ENCODE data around the gene TRIM69.
"Not testable (repeated sequence)": the region's sequence is repeated elsewhere in the genome, so short reads cannot be mapped to it uniquely, and the experiment has no call there.

Gene TRIM69

DNA sequence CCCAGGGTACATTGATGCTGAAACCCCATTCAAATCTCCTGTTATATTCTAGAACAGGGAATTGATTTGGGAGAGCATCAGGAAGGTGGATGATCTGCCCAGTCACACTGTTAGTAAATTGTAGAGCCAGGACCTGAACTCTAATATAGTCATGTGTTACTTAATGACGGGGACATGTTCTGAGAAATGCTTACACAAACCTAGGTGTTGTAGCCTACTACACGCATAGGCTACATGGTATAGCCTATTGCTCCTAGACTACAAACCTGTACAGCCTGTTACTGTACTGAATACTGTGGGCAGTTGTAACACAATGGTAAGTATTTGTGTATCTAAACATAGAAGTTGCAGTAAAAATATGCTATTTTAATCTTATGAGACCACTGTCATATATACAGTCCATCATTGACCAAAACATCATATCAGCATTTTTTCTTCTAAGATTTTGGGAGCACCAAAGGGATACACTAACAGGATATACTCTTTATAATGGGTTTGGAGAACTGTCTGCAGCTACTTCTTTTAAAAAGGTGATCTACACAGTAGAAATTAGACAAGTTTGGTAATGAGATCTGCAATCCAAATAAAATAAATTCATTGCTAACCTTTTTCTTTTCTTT, 19.2 kb upstream of the TRIM69 start:
- DNase-seq, result no peak

DNA sequence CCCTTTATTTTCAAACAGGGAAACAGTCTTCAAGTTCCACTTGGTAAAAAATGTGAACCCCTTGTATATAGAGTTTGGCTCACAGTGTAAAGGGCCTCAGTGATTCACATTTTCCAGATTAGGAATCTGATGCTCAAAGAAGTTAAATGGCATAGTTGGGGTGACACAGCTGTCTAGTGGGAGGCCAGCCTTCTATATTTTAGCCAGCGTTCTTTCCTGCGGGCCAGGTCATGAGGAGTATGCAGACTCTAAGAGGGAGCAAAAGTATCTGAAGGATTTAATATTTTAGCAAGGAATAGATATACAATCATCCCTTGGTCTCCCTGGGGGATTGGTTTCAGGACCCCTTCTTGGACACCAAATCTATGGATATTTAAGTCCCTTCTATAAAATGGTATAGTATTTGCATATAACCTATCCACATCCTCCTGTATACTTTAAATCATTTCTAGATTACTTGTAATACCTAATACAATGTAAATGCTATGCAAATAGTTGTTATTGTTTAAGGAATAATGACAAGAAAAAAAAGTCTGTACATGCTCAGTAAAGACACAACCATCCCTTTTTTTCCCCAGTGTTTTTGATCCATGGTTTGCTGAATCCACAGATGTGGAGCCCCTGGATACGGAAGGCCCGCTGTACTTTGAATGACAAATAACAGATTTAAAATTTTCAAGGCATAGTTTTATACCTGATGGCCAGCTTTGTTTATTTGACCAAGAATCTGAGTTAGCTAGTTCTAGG, 18.0 kb upstream of the TRIM69 start:
- no peak for DNase-seq

DNA sequence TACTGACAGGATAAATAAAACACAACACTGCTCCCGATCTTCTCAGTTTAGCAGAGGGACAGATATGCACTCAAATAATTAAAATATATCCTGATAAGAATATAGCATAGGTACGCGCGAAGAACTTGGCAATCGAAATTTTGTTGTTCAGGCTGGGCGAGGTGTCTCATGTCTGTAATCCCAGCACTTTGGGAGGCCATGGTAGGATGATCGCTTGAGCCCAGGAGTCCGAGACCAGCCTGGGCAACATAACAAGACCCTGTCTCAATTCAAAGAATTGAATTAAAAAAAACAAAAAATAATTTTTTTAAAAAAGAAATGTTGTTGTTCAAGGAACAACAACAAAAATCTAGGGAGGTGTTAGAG, 17.4 kb upstream of the TRIM69 start:
- DNase-seq, result no peak

DNA sequence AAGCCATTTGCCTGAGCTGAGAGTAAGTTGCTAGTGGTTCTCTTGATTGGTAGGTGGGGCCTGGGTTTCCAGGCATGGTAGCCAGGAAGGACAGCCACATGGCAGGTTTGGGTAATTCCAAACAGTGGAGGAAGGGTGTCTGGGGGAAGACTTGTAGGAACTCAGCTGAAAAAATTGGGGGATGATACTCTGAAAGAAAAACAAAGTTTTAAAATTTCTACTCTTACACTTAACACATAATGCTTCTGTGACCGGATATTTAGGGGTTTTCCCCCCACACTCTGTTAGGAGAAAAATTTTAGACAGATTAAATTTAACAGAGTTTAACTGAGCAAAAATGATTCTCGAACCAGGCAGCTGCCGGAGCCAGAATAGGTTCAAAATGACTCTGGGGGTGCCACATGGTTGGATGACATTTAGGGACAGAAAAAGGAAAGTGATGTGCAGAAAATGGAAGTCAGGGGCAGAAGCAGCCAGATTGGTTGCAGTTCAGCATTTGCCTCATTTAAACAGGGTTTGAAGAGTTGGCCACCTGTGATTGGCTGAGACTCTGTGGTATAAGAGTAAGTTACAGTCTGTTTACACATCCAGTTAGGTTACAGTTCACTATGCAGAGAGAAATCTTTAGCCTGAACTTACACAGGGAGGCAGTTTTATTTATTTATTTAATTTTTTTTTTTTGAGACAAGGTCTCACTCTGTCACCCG, 16.9 kb upstream of the TRIM69 start:
- no peak for DNase-seq

DNA sequence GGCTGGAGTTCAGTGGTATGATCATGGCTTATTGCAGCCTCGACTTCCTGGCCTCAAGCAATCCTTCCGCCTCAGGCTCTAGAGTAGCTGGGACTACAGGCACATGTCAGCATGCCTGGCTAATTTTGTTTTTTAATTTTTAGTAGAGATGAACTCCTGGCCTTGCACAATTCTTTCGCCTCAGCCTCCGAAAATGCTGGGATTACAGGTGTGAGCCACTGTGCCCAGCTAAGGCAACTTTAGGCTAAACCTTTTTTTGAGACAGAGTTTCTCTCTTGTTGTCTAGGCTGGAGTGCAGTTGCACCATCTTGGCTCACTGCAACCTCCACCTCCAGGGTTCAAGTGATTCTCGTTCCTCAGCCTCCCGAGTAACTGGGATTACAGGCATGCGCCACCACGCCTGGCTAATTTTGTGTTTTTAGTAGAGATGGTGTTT, 16.3 kb upstream of the TRIM69 start:
- DNase-seq, result not testable (repeated sequence)

DNA sequence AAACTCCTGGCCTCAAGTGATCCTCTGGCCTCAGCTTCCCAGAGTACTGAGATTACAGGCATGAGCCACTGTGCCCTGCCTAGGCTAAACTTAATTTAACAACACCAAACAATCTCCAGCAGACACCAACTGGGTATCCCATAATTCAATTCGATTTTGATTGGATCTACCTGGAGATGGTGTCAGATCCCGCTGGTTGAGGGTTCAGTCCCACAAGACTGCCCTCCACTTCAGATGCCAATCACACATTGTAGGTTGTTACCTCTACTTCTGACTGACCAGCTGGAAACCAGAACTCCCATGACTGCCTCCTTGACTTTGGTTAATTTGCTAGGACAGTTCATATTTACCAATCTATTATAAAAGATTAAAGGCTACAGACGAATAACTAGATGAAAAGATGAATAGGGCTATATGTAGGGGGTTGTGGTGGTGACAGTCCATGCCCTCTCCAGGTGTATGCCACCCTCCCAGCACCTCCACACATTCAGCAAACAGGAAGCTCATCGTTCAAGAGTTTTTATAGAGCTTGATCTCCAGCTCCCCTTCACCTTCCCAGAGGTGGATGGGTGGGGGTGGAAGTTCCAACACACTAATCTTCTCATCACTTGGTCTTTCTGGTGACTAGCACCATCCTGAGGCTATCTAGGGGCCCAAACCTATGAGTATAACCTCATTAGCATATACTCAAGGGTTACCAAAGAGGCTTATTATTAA, 15.7 kb upstream of the TRIM69 start:
- DNase-seq, result no peak

DNA sequence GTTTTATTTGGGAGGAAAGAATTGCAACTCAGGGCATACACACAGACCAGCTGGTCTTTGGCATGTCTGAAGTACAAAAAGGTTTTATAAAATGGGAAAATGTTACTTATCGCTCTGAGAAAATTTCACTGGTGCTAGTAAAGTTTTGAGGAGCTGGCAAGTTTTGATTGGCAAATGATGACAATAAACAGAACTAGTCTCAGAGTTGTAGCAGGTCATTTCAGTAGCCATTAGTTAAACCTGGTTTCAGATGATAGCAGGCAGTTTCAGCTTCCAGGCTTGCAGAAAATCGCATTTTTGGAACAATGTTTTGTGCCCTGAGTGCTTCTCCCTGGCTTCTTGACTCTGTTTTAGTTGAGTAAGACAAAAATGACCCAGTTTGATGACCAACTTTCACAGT, 14.3 kb upstream of the TRIM69 start:
- no peak for DNase-seq

DNA sequence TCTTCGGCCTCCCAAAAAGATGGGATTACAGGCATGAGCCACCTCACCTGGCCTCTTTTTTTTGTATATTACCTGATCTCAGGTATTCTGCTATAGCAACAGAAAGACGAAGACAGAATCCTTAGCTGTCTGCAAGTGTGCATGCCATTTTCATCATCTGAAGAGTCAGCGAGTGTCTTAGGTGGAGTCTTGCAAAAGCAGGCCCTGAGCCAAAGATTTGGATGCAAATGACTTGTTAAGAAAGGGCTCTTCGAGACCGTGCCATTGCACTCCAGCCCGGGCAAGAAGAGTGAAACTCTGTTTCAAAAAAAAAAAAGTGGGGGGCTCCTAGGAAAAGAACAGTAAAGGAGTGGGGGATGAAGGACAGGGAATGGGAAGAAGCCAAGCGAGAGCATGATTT, 10.2 kb upstream of the TRIM69 start:
- no peak for DNase-seq

DNA sequence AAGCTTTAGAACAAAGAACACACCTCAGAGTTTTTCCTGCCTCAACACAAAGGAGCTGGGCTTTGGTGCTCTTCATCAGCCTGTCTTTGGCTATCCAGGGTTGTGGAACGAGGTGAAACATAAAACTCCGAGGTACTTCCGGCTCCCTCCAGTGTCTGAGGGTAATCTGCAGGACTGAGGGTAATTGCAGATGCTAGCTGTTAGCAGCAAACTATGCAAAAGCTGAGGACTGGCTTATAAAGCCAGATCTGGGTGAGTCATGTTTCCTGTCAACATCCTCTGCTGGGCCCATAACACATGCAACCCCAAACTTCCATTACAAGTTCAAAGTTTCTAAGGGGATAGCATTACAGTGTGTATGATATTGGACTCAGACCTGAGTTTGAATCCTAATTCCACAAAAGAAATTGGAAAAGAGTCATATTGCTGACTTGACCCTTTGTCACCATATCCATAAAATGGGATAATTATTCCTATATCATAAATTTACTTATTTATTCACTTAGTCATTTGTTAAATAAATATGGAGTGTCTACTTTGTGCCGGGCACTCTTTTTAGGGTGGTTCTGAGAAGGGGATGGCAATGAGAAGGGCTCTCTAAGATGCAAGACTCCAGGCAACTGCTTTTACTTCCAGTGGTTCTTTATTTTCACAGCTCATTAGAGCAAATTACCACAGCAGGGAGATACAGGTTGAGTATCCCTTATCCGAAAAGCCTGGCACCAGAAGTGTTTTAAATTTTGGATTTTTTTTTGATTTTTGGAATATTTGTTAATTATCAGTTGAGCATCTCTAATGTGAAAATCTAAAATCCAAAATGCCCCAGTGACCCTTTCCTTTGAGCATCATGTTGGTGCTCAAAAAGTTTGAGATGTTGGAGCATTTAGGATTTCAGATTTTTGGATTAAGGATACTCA, 9.5 kb upstream of the TRIM69 start:
- peak; percentile 58 for DNase-seq

DNA sequence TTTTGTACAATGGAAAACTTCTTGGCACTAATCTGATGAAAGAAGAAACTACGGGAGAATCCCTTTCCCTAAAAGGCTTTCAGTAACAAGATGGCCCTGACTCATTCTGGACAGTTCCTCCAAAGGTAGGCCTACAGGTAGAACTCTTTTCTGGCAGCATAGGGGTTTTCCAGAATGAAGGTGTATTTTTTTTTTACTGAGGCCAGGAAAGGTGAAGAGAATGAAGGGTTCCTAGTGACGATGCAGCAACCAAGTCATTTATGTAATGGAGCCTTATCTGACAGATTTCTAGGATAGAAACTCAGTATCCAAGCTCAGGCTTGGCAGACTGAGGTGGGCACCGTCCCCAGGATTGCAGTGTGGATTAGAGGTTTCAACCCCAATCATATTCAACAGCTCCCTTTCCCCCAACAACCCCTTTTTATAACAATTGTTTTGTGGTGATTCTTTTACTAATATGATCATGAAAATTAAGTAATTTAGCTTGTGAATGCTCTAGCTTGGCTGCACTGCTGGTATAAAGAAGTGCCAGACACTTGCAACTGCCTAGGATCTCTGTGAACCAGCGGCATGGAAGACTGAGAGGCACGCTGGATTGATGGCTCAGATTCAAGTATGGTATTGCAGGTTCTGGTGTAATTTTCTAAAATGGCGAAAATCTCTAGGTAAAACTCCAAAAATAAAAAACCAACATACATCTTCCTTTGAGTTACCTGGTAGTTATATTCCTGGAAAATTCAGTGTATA, 8.7 kb upstream of the TRIM69 start:
- DNase-seq, result no peak

DNA sequence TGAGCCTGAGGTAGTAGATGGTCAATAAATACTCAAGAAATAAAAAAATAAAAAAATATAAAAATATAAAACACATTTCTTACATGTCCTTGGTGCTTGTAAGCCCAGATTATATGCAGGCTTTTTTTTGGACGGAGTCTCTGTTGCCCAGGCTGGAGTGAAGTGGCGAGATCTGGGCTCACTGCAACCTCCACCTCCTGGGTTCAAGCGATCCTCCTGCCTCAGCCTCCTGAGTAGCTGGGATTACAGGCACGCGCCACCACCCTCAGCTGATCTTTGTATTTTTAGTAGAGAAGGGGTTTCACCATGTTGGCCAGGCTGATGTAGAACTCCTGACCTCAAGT, 8.1 kb upstream of the TRIM69 start:
- DNase-seq, result not testable (repeated sequence)

DNA sequence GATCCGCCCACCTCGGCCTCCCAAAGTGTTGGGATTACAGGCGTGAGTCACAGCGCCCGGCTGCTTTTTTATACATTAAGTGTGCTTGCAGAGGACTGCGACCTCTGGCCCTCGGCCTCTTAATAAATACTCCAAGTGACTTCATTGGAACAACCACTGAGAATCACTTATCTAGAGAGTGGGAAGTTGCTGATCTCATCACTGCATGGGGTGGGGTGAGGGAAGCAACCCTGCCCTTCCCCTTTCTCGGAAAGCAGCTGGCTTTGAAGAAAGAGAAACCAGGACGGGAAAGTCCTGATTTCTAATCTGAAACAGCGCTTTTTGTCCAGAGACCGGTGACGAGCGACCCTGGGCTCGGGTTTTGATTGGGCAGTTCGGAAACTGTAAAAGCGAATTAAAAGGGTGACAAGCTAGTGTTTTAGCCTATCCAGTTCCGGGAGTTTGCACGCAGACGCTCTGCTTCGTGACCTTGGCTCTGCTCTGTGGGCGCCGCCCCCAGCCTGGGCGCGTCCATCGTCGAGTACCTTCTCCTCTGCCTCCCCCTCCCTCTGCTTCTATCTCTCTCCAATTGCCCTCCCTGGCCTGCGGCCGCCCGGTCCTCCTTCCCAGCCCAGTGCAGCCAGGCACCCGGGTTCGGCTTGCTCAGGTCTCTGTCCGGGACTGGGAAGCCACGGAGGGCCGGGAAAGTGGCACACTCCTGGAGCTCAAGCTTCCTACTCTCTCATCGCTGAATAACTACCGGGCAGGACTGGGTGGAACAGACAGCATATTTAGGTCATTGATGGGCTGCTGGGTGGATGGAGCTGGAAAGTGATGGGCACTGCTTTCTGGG, 7.5 kb upstream of the TRIM69 start:
- DNase-seq, result peak; percentile 92

DNA sequence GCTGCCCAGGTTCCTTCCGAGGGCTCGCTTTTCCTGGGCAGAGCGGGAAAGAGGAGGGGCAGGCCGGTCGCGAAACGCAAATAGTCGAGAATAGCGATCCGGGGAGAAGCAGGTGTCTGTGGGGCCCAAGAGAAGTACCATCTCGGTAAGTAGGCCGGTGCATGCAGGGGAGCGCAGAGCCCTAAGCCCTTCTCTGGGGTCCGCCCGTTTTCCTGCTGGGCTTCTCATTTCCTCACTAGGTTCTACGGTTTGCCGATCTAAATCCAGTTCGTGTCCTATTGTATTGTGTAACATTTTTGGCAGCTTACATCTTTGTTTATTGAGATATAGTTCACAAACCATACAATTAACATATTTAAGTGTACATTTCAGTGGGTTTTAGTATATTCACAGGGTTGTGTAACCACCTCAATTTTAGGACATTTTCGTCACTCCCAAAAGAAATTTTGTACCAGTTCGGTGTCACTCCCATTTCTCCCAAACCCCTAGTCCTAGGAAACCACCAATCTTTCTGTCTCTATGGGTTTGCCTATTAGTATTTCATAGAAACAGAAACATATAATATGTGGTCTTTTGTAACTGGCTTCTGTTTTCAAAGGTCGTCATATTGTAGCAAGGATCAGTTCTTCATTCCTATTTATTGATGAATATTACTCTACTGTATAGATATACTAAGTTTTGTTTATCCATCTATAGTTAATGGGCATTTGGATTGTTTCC, 6.8 kb upstream of the TRIM69 start:
- DNase-seq, result no peak

DNA sequence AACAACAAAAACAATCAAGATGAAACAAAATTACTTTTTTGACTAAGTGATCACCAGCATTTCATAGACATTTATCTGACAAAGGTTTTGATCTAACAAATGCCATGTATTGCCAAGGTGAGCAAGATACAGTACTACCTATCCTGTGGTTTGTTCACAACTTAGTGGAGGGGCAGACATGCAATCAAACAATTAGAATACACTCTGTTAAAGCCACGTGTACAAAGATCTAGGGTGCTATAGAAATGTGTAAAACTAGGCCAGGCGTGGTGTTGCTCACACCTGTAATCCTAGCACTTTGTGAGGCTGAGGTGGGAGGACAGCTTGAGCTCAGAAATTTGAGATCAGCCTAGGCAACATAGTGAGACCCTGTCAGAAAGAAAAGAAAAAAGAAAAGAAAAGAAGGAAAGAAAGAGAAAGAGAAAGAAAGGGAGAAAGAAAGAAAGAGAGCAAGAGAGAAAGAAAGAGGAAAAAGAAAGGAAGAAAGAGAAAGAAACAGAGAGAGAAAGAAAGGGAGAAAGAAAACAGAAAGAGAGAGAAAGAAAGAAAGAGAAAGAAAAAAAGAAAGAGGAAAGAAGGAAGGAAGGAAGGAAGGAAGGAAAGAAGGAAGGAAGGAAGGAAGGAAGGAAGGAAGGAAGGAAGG, 1.4 kb upstream of the TRIM69 start:
- no peak for DNase-seq

DNA sequence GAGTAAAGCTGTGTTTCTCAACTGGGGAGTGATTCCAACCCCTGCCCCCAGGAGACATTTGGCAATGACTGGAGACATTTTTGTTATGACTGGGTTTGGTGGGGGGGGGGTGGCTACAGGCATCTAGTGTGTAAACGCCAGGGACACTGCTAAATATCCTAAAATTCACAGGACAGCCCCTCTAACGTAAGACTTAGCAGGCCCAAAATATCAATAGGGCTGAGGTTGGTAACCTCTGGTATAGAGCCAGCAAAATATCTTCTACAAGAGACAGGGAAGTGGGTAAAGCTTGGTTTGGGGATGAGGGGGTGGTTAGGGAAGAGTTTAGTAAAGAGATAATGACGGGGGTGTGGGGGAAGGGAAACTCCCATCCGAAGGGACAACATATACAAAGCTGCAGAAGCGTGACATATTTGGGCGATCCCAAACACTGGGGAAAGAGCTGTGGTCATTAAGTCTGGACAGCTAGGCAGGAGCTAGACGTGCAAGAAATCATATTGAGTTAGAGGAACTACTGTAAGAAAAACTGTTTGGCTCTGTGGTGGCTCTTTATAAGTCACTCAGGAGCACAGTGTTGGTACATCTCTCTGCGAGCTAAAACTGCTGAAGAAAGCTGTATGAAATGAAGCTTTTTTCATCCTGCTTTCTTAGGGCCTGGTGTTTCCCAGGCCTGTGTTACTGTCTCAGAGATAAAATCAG, 697 bp upstream of the TRIM69 start:
- DNase-seq, result peak; percentile 19

DNA sequence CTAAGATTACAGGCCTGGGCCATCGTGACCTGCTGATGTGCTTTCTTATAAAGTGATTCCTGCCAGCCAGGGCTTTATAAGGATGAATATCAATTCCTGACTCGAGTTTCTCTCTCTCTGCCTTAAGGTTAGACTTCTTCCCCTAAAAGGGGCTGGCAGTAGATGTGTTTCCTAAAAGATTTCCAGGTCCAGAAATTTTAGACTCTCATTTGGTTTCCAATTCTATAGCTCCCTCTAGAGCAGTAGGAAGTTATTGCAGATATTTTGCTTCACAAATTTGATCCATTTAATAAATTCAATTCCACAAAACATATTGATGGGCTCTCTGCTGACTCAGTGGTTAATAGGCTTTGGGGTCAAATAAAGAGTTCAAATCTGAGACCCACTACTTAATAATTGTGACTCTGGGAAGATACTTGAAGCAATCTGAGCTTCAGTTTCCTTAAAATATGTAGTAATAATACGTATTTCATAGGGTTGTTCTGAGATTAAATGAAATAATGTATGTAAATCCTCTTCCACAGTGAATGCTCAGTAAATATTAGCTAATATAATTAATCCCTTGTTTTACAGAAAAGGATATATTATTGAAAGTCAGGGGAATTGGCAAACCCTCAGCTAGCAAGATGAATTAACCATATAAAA, 2.1 kb downstream of the TRIM69 start:
- peak; percentile 5 for DNase-seq

DNA sequence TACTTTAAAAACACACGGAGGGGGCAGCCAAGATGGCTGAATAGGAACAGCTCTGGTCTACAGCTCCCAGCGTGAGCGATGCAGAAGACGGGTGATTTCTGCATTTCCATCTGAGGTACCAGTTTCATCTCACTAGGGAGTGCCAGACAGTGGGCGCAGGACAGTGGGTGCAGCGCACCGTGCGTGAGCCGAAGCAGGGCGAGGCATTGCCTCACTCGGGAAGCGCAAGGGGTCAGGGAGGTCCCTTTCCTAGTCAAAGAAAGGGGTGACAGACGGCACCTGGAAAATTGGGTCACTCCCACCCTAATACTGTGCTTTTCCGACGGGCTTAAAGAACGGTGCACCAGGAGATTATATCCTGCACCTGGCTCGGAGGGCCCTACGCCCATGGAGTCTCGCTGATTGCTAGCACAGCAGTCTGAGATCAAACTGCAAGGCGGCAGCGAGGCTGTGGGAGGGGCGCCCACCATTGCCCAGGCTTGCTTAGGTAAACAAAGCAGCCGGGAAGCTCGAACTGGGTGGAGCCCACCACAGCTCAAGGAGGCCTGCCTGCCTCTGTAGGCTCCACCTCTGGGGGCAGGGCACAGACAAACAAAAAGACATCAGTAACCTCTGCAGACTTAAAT, 3.0 kb downstream of the TRIM69 start:
- DNase-seq, result not testable (repeated sequence)

DNA sequence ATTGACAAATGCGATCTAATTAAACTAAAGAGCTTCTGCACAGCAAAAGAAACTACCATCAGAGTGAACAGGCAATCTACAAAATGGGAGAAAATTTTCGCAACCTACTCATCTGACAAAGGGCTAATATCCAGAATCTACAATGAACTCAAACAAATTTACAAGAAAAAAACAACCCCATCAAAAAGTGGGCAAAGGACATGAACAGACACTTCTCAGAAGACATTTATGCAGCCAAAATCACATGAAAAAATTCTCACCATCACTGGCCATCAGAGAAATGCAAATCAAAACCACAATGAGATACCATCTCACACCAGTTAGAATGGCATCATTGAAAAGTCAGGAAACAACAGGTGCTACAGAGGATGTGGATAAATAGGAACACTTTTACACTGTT, 7.1 kb downstream of the TRIM69 start:
- not testable (repeated sequence) for DNase-seq
